NCI-H2196 (cell line): ENCODE data around the gene CTBS.
"Not testable (repeated sequence)": the region's sequence is repeated elsewhere in the genome, so short reads cannot be mapped to it uniquely, and the experiment has no call there.

Experiments
- DNase-seq: peaks from one replicate; lab custom pipeline; 2025; ENCODE audit not compliant: unreplicated experiment; lab: John Stamatoyannopoulos, UW

Gene CTBS

GRCh38 chr1:84573967-84574842 lies at the start of gene CTBS:
Gene CTBS (minus strand): TSS chr1:84574440. CDS start chr1:84574415, 25 bp downstream.
- peak; percentile 85 for DNase-seq

GRCh38 chr1:84621553-84621952 lies 47.3 kb upstream of the CTBS start:
- no peak for DNase-seq

GRCh38 chr1:84620720-84621313 lies 46.6 kb upstream of the CTBS start:
- peak; percentile 85 for DNase-seq

- DNase-seq, result no peak
Observed at GRCh38 chr1:84619383-84620102, 45.3 kb upstream of the CTBS start.

GRCh38 chr1:84617349-84617748 lies 43.1 kb upstream of the CTBS start:
- DNase-seq, result no peak

GRCh38 chr1:84615790-84616189 lies 41.5 kb upstream of the CTBS start:
- DNase-seq, result no peak

GRCh38 chr1:84613887-84614286 lies 39.6 kb upstream of the CTBS start:
- DNase-seq, result no peak

- no peak for DNase-seq
Observed at GRCh38 chr1:84613026-84613425, 38.8 kb upstream of the CTBS start.

- no peak for DNase-seq
Observed at GRCh38 chr1:84611796-84612195, 37.6 kb upstream of the CTBS start.

- DNase-seq, result no peak
Observed at GRCh38 chr1:84611091-84611490, 36.9 kb upstream of the CTBS start.

- no peak for DNase-seq
Observed at GRCh38 chr1:84606977-84607376, 32.7 kb upstream of the CTBS start.

- no peak for DNase-seq
Observed at GRCh38 chr1:84605157-84605556, 30.9 kb upstream of the CTBS start.

GRCh38 chr1:84603941-84604830 lies 29.9 kb upstream of the CTBS start:
- DNase-seq, result no peak

- DNase-seq, result no peak
Observed at GRCh38 chr1:84603223-84603622, 29.0 kb upstream of the CTBS start.

- DNase-seq, result no peak
Observed at GRCh38 chr1:84600796-84601195, 26.6 kb upstream of the CTBS start.

GRCh38 chr1:84598846-84599741 lies 24.9 kb upstream of the CTBS start:
- DNase-seq, result no peak

- no peak for DNase-seq
Observed at GRCh38 chr1:84598418-84598817, 24.2 kb upstream of the CTBS start.

GRCh38 chr1:84597011-84597410 lies 22.8 kb upstream of the CTBS start:
- DNase-seq, result no peak

GRCh38 chr1:84594959-84595358 lies 20.7 kb upstream of the CTBS start:
- DNase-seq, result not testable (repeated sequence)

GRCh38 chr1:84587099-84587498 lies 12.9 kb upstream of the CTBS start:
- no peak for DNase-seq
